Measurements from ENCODE around the gene LHFPL2.

LHFPL2 gene

DNA sequence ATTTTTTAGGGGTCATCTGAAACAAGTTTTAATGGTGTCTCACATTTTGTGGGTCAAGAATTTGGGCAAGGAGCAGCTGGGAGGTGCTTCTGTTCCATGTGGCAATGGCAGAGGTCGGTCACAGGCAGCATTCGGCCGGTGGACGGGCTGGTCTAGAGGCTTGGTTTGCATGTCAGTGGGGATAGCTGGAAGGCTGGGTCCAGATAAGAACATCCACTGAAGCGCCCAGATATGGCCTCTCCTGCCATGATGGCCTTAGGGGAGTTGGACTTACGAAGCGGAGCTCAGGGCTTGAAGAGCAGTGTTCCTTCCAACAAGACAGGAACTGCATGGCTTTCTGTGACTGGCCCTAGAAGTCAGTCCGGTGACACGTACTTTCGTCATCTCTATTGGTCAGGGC is 30.3 kb downstream of the LHFPL2 start:
- no peak for DNase-seq (ENCODE audit: low spot score)

GRCh38 chr5:78615697-78616096 is 32.9 kb downstream of the LHFPL2 start:
- DNase-seq (ENCODE audit: low spot score): no peak

DNA sequence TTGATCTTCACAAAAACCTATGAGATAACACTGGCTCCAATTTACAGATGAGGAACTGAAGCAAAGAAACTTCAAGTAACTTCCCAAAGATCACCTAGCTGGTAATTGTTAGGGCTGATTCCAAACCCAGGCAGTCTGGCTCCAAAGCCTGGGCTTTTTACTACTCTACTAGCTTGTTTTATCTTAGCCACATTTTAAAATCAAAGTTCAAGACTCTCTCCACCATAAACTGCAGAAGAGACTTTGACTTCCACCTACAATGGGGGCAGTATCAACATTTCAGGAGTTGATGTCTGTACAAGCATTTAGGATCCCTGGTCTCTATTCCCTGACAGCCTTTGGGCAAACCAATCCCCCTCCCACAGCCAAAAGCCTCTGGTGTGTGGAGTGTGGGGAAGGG is 33.8 kb downstream of the LHFPL2 start:
- no peak for DNase-seq (ENCODE audit: low spot score)

DNA sequence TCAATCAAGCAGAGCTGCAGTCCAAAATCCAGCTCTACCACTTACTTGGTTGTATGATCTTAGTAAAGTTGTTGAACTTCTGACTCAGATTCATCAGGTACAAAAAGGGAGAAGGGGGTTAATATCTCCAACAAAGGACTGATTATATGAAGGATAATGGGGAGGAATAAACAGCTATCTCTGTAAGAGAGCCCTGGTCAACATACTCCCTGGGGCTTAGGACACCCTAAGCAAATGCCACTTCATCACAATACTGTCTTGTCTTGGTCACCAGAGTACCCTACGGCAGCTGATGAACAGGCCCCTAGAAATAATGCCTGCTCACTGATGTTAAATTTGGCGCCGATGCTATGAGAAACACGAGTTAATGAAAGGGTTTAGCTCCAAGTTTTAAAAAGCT is 34.8 kb downstream of the LHFPL2 start:
- no peak for DNase-seq (ENCODE audit: low spot score)

- DNase-seq (ENCODE audit: low spot score): no peak
These were observed 35.4 kb downstream of the LHFPL2 start for GRCh38 chr5:78613151-78613533.

- DNase-seq (ENCODE audit: low spot score): no peak
These were observed 36.1 kb downstream of the LHFPL2 start for GRCh38 chr5:78612227-78613150.

- no peak for DNase-seq (ENCODE audit: low spot score)
These were observed 37.4 kb downstream of the LHFPL2 start for GRCh38 chr5:78611126-78611605.

DNA sequence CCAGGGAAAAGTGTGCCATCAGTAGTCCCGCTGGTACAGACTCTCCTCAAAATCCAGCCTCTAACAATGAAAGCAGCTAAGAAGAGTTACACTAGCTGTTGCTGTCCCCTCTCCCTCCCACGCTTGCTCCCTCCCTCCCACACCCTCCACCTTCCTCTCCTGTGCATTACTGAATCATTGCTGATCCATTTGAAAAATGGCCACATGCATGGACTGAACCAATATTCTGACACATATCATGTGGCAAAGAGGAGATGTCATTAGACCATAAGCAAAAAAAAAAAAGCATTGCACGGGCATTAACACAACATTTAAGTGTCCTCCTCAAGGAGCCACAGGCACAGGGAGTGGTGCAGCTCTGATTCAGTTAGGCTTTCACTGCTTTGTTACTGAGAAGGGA is 37.9 kb downstream of the LHFPL2 start:
- DNase-seq (ENCODE audit: low spot score): no peak

DNA sequence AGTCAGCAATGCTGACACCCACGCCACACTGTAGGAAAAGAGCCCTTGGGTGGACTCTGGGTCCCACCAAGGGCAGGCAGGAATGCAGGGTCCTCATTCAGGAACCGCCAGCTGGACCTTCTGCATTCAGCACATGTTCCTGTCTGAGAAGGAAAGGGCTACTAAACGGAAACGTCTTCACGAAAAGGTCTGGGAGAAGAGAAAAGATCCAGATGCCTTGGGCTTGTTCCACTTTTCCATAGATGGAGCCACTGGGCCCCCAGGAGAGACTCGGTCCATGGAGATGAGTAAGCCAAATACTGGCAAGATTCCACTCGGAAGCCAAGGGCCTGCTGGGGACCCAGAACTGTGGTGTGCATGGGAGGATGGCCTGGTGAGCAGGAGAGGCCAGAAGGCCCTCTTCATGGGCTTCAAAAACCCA is 38.4 kb downstream of the LHFPL2 start:
- DNase-seq (ENCODE audit: low spot score): no peak

GRCh38 chr5:78607864-78608263 is 40.7 kb downstream of the LHFPL2 start:
- no peak for DNase-seq (ENCODE audit: low spot score)

DNA sequence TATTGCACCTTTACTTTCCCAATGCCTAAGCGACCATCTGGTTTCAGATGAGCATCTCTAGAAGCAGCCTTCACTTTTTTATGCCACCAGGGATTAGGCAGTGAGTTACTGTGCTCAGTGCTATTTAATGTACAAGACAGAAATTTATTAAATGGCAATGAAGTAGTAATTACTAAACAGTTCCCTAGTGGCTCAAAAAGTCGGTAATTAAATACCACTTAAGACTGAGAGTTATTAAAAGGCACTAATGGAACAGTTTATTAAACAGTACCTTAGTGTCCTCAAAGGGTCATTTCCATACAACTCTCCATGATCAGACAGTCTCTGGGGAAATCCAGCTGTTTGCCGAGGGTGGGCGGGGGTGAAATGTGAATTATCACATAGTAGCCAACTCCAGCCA is 42.3 kb downstream of the LHFPL2 start:
- DNase-seq (ENCODE audit: low spot score): no peak

GRCh38 chr5:78605611-78606010 is 43.0 kb downstream of the LHFPL2 start:
- DNase-seq (ENCODE audit: low spot score): no peak

DNA sequence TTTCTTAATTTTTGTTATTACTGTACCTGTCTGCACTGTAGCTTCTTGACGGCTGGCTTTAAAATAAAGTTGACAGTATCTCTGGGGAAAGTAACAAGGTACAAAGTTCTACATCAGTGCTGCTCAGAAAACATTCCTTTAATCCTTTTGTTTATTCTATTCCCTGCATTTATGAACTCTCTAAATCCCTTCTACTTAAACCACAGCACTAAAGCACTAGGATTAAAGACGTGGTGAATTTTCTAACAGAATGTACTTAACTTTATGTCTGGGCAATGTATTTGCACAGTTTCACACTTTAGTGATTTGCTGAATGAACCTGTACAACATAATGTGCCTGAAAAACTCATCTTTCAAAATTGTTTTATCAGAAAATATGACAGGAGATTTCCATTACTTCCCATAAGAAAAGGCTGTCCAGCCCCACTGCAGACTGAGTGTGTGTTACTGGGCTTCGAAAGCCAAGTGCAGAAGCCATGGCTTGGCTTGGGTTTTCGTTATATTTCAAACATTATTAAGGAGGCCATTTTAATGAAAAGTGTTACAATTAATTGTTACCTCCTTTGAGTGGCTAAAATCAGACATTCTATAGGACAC is 43.8 kb downstream of the LHFPL2 start:
- no peak for DNase-seq (ENCODE audit: low spot score)

DNA sequence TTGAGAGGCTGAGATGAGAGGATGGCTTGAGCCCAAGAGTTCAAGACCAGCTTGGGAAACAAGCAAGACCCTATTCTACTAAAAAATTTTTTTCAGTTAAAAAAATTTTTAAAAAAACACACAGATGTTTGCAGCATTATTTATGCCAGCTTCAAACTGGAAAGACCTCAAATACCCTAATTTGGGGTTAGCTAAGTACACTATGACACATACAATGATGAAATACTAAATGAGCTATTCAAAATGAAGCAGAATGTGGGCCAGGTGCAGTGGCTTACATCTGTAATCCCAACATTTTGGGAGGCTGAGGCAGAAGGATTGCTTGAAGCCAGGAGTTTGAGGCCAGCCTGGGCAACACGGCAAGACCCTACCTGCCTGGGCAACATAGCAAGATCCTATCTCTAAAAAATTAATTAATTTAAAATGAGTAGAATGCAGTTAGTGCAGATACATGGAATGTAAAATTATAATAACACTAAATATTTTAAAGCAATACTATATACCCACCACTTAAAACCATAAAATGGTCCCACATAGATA is 44.9 kb downstream of the LHFPL2 start:
- no peak for DNase-seq (ENCODE audit: low spot score)

GRCh38 chr5:78602400-78602799 is 46.2 kb downstream of the LHFPL2 start:
- DNase-seq (ENCODE audit: low spot score): no peak

DNA sequence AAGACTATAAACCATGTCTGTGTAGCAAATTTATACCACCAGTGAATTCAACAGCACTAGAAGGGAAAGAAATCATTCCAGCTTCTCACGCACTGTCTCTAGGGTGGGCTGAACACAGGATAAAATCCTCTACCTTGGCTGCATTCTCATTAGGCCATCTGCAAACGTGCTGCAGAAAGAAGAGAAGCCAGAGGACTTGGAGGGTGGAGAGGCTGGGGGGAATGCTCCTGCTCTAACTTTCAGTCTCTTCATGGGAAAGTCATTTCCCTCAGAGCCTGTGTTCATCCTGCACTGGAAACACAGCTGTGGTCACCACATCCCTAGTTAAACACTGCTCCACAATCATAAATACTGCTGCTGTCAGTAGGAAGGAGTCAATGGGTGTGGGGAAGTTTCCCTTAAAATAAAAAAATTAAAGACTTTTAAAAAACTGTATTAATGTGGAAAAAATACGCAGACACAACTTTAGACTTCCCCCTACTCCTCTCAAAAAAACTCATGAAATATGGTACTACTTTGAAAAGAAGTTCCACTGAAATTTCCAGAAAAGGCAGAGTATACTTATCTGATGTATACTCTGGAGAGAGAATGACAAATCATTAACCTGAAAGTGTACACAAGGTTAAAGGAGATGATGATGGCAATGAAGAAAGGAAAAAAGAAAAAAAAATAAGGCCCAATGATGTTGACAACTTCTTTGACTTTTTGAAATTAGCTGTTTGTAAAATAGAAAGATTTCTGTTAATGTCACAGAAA is 46.8 kb downstream of the LHFPL2 start:
- no peak for DNase-seq (ENCODE audit: low spot score)

DNA sequence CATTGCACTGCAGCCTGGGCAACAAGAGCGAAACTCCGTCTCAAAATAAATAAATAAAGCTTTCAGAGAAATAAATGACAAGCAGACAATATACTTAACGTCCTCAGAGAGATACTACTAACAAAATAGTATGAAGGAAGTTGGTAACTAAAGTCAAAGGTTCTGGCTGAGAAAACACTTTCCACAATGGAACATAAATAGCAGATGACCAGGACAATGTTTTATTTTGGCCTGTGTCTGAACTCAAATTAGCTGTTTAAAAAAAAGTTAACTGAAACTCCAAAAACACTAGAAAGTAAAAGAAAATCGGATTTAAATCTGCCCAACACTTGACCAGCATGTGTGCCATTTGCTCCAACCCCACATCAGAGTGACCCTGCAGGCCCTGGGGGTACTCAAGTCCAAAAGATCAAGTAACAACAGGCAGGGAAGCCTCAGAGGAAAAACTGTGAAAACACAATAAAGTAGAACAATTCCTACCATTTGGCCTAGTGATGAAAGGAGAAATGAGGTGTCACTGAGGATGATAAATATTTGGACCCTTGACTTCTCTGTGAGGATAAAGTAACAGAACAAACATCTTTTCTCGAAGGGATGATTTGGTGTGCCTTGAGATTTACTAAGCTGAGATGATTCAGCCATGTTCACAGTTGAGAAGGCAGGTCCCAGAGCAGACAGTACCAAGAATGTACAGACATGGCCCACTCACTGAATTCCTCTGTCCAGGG is 47.7 kb downstream of the LHFPL2 start:
- no peak for DNase-seq (ENCODE audit: low spot score)

- DNase-seq (ENCODE audit: low spot score): no peak
These were observed 49.6 kb downstream of the LHFPL2 start for GRCh38 chr5:78598973-78599372.

DNA sequence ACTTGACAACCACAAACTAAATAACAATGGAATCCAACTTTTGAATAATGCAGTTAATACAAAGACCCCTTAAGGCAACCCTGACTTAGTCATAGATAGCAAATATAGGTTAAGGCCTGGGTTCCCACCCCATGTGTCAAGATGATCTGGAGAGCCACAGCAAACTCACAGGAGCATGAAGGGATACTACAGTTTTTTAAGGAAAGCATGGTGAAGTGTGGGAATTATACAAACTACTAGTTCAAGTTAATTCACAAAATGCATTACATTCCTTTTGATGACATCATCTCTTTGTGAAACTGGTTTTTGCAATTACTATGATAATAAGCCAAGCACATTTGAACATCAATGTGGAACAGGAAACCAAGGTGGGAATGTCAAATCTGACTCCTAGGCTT is 50.6 kb downstream of the LHFPL2 start:
- DNase-seq (ENCODE audit: low spot score): no peak

DNA sequence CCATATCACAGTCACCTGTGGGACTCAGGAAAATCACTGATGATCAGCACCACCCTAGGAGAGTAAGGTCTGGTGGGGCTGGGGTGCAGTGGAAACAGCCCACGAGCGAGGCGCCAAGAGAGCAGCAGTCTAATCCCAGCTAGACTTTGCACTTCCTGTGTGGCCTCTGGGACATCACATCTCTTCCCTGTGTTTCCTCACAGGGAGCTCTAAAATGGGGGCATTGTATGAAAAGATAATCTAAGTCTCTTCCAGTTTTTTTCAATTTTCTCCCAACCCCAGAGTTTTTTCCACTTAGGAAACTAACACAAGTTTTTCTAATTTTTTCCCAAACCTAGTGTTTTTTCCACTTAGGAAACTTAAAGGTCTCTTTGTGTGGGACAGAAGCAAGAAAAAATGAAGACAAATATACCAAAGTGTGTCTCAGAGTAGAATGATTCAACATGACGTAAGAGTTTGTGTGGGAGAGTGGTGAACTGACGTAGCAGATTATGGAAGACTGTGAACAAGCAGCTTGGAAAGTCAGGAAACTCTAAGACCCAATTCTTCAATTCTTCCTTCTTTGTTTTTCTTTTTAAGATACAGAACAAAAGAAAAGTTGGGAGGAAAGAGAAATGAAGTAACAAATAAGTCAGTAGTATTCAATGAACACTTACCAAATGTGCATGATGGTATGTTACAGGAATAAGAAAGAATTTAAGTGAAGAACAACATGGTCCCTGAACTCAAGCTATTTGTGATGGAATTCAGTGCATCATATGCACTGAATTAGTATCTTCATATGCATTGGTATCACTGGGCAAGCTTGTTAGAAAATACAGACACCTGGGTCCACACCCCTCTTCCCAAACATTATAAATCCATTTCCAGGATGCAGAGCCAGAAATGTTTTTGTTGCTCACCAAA is 51.3 kb downstream of the LHFPL2 start:
- DNase-seq (ENCODE audit: low spot score): no peak

- no peak for DNase-seq (ENCODE audit: low spot score)
These were observed 53.1 kb downstream of the LHFPL2 start for GRCh38 chr5:78595458-78595921.

Measured in CD4-positive, alpha-beta T cell treated with Interleukin-2 at 100 ng/mL for 4 hours (primary cell).